GM23338 (cell line): Measurements from ENCODE around the gene RANBP1. TPM values are rescaled to one million over a fixed set of nuclear protein-coding genes. Genes with fewer than 3 reads are reported as not detected.

Experiments
- ATAC-seq: fragments of 200-7000 bp; cut with Tn5 transposase; 3 replicates; pipeline ENCODE4 v1.9.1; 2020
- DNase-seq: peaks from one replicate; pipeline ENCODE4 v3.0.0-alpha.2; 2015; ENCODE audit warnings: low spot score
- H2AFZ ChIP-seq: fragments of 200-600 bp; sonication (generic); 2 replicates; pipeline ENCODE4 v1.8.0; 2016; ENCODE audit warnings: antibody characterized with exemption, mild to moderate bottlenecking, moderate library complexity
- H3F3A ChIP-seq: fragments of 200-600 bp; sonication (generic); replicated peaks from 2 replicates; pipeline ENCODE4 v1.8.0; 2017; ENCODE audit warnings: antibody characterized with exemption, mixed run types, low read depth
- H3K27ac ChIP-seq: fragments of 200-600 bp; sonication (generic); 2 replicates; pipeline ENCODE4 v1.6.1; 2016; ENCODE audit warnings: low read depth
- H3K27me3 ChIP-seq: fragments of 200-600 bp; sonication (generic); 2 replicates; pipeline ENCODE4 v1.8.0; 2016; ENCODE audit warnings: mild to moderate bottlenecking, mixed run types, moderate library complexity; ENCODE audit not compliant: insufficient read depth
- H3K36me3 ChIP-seq: fragments of 200-600 bp; sonication (generic); 2 replicates; pipeline ENCODE4 v1.8.0; 2016; ENCODE audit warnings: mild to moderate bottlenecking; ENCODE audit not compliant: insufficient read depth
- H3K4me1 ChIP-seq: fragments of 200-600 bp; sonication (generic); 2 replicates; pipeline ENCODE4 v1.8.0; 2016; ENCODE audit warnings: mild to moderate bottlenecking, moderate library complexity; ENCODE audit not compliant: insufficient read depth
- H3K4me2 ChIP-seq: fragments of 200-600 bp; sonication (generic); 2 replicates; pipeline ENCODE4 v1.7.1; 2017; ENCODE audit warnings: mixed run types
- H3K4me3 ChIP-seq: fragments of 200-600 bp; sonication (generic); 2 replicates; pipeline ENCODE4 v1.6.1; 2016; ENCODE audit warnings: mixed run types
- H3K79me2 ChIP-seq: fragments of 200-600 bp; sonication (generic); replicated peaks from 2 replicates; pipeline ENCODE4 v1.8.0; 2017; ENCODE audit warnings: mild to moderate bottlenecking; ENCODE audit not compliant: insufficient read depth
- H3K9me2 ChIP-seq: fragments of 200-600 bp; sonication (generic); 2 replicates; pipeline ENCODE4 v1.8.0; 2017; ENCODE audit not compliant: insufficient read depth
- H4K20me1 ChIP-seq: fragments of 200-600 bp; sonication (generic); replicated peaks from 2 replicates; pipeline ENCODE4 v1.8.0; 2017; ENCODE audit warnings: mild to moderate bottlenecking; ENCODE audit not compliant: insufficient read depth
- H3K27ac Mint-ChIP-seq: 2 replicates; pipeline ENCODE4 v1.8.0; 2020; ENCODE audit warnings: inconsistent platforms, mild to moderate bottlenecking, moderate library complexity, mixed read lengths
- H3K27me3 Mint-ChIP-seq: 3 replicates; pipeline ENCODE4 v1.8.0; 2022; ENCODE audit warnings: low read depth, mild to moderate bottlenecking, moderate library complexity, mixed read lengths, inconsistent platforms; ENCODE audit not compliant: insufficient read depth, poor library complexity
- H3K36me3 Mint-ChIP-seq: 3 replicates; pipeline ENCODE4 v1.8.0; 2021; ENCODE audit warnings: low read depth, mild to moderate bottlenecking, inconsistent platforms, moderate library complexity, mixed read lengths
- H3K4me1 Mint-ChIP-seq: 3 replicates; pipeline ENCODE4 v1.8.0; 2020; ENCODE audit warnings: mild to moderate bottlenecking, inconsistent platforms, mixed read lengths
- H3K4me3 Mint-ChIP-seq: 3 replicates; pipeline ENCODE4 v1.8.0; 2021; ENCODE audit warnings: moderate library complexity, mild to moderate bottlenecking, inconsistent platforms, mixed read lengths
- H3K9me3 Mint-ChIP-seq: 3 replicates; pipeline ENCODE4 v1.8.0; 2020; ENCODE audit warnings: moderate library complexity, mild to moderate bottlenecking, inconsistent platforms, mixed read lengths
- CREB1 ChIP-seq: fragments of 250-450 bp; sonication (Bioruptor Pico); IDR thresholded peaks from 2 replicates; pipeline ENCODE4 v1.5.0; 2020; ENCODE audit warnings: low read depth, mild to moderate bottlenecking, moderate library complexity
- EZH2 ChIP-seq: fragments of 200-600 bp; sonication (generic); IDR thresholded peaks from one replicate; pipeline ENCODE4 v1.8.0; 2017; ENCODE audit warnings: antibody characterized with exemption, mild to moderate bottlenecking, low read depth; ENCODE audit not compliant: unreplicated experiment
- EZH2phosphoT487 ChIP-seq: fragments of 200-600 bp; sonication (generic); IDR thresholded peaks from one replicate; pipeline ENCODE4 v1.8.1; 2018; ENCODE audit warnings: antibody characterized with exemption; ENCODE audit not compliant: unreplicated experiment
- JUNB ChIP-seq: IDR thresholded peaks from one replicate; pipeline ENCODE4 v1.6.1; 2016; ENCODE audit warnings: antibody characterized with exemption; ENCODE audit not compliant: unreplicated experiment
- NANOG ChIP-seq: IDR thresholded peaks from 2 replicates; pipeline ENCODE4 v1.6.1; 2016; ENCODE audit warnings: antibody characterized with exemption, borderline replicate concordance
- POLR2AphosphoS5 ChIP-seq: IDR thresholded peaks from 2 replicates; pipeline ENCODE4 v1.6.1; 2016; ENCODE audit warnings: antibody characterized with exemption, low read depth
- STAT1 ChIP-seq: IDR thresholded peaks from one replicate; pipeline ENCODE4 v1.6.1; 2016; ENCODE audit warnings: antibody characterized with exemption; ENCODE audit not compliant: unreplicated experiment
- ZNF114 ChIP-seq: fragments of 250-450 bp; sonication (Bioruptor Pico); IDR thresholded peaks from 2 replicates; pipeline ENCODE4 v1.5.0; 2020; ENCODE audit warnings: mild to moderate bottlenecking, moderate library complexity
- ZNF331 ChIP-seq: fragments of 250-450 bp; sonication (Bioruptor Pico); IDR thresholded peaks from 2 replicates; pipeline ENCODE4 v1.5.0; 2020; ENCODE audit warnings: low read depth, mild to moderate bottlenecking, moderate library complexity
- polyA plus RNA-seq: library from polyadenylated mRNA; unstranded; fragments of >200 nt; fragmentation: Nextera tagmentation; extraction: Ambion mirVana; gene quantifications from 2 replicates; pipeline ENCODE4 v1.2.1, GENCODE V29; 2016
- total RNA-seq: library from RNA; depleted of rRNA; stranded (reverse); fragments of >200 nt; shearing (Covaris generic); gene quantifications from 2 replicates; pipeline ENCODE4 v1.2.3, GENCODE V29; 2014
- TF ChIP-seq, protein P1 (sequence below): IDR thresholded peaks from 2 replicates; pipeline ENCODE4 v1.6.1; 2016; ENCODE audit warnings: antibody characterized with exemption
- TF ChIP-seq, protein P2 (sequence below): IDR thresholded peaks from one replicate; pipeline ENCODE4 v1.6.1; 2018; ENCODE audit warnings: antibody characterized with exemption; ENCODE audit not compliant: unreplicated experiment

Gene RANBP1
- total and polyA plus RNA-seq, 2 experiments from 2014 or later, result 1,014 to 1,206 TPM

DNA sequence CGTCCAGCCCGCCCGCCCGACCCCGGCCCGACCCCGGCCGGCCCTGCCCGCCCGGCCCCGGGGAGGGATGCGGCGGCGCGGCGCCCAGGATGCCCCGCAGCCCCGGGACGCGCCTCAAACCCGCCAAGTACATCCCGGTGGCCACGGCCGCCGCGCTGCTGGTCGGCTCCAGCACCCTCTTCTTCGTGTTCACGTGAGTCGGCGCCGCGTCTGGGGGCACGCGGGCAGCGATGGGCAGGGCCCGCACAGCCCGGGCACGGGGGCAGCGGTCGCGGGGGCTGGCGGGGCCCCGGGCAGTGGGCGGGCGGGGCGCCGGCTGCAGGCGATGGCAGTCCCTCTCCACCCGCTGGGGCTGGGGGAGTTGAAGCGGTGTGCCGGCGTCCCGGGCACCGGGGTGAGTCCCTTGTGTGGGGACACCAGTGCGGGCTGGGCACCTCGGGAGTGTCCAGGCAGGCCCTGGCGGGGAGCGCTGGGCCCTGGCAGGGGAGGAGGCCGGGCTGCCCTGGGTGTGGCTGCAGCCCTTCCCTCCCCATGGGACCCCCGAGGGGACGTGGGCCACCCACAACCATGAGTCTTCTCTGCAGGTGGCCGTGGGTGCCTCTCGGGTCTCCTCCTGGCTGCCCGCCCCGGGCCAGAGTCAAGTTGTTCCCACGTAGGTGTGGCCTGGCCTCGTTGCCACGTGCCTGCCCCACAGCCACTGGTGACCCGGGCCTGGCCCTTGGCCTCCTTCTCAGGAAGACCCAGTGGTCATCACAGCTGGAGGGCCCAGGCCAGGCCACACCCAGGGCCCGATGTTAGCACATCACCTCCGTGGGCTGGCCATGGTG is 16.2 kb downstream of the RANBP1 start:
- H3K79me2 ChIP-seq, result peaks cover 35% of the 10 kb centered on the region
- H3F3A ChIP-seq, result peaks cover 31% of the 10 kb centered on the region
- H3K36me3 ChIP-seq, result peaks cover 4% of the 10 kb centered on the region; the same call in 1 of the 2 replicates
- Mint-ChIP-seq H3K9me3 (no peaks in the 10 kb centered on the region), H3K36me3 (peaks cover 15% of the 10 kb centered on the region), H3K27me3 (peaks cover 15% of the 10 kb centered on the region), H3K27ac (no peak overlapping the region), H3K4me3 (peak overlapping the region; percentile 66), H3K4me1 (peaks cover 2% of the 10 kb centered on the region; the same call in 1 of the 3 replicates)
- ATAC-seq (no peak), DNase-seq (no peak)
- no peaks in the 10 kb centered on the region for H3K9me2 ChIP-seq
- H2AFZ ChIP-seq, result no peak overlapping the region
- no peak for TF ChIP-seq ZNF331 (CRISPR knock-in tag)
- TF ChIP-seq POLR2AphosphoS5, result no peak
- TF ChIP-seq, protein P1, sequence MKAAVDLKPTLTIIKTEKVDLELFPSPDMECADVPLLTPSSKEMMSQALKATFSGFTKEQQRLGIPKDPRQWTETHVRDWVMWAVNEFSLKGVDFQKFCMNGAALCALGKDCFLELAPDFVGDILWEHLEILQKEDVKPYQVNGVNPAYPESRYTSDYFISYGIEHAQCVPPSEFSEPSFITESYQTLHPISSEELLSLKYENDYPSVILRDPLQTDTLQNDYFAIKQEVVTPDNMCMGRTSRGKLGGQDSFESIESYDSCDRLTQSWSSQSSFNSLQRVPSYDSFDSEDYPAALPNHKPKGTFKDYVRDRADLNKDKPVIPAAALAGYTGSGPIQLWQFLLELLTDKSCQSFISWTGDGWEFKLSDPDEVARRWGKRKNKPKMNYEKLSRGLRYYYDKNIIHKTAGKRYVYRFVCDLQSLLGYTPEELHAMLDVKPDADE, result no peak
- no peak for TF ChIP-seq STAT1
- TF ChIP-seq, protein P2, sequence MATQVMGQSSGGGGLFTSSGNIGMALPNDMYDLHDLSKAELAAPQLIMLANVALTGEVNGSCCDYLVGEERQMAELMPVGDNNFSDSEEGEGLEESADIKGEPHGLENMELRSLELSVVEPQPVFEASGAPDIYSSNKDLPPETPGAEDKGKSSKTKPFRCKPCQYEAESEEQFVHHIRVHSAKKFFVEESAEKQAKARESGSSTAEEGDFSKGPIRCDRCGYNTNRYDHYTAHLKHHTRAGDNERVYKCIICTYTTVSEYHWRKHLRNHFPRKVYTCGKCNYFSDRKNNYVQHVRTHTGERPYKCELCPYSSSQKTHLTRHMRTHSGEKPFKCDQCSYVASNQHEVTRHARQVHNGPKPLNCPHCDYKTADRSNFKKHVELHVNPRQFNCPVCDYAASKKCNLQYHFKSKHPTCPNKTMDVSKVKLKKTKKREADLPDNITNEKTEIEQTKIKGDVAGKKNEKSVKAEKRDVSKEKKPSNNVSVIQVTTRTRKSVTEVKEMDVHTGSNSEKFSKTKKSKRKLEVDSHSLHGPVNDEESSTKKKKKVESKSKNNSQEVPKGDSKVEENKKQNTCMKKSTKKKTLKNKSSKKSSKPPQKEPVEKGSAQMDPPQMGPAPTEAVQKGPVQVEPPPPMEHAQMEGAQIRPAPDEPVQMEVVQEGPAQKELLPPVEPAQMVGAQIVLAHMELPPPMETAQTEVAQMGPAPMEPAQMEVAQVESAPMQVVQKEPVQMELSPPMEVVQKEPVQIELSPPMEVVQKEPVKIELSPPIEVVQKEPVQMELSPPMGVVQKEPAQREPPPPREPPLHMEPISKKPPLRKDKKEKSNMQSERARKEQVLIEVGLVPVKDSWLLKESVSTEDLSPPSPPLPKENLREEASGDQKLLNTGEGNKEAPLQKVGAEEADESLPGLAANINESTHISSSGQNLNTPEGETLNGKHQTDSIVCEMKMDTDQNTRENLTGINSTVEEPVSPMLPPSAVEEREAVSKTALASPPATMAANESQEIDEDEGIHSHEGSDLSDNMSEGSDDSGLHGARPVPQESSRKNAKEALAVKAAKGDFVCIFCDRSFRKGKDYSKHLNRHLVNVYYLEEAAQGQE, result no peak
- TF ChIP-seq CREB1 (CRISPR knock-in tag), result no peak
- TF ChIP-seq EZH2, result no peak
- TF ChIP-seq ZNF114 (CRISPR knock-in tag), result no peak
- no peak for TF ChIP-seq JUNB
- TF ChIP-seq NANOG, result no peak
- H4K20me1 ChIP-seq, result no peaks in the 10 kb centered on the region; the same call in 1 of the 2 replicates
- no peaks in the 10 kb centered on the region for H3K27me3 ChIP-seq
- peak overlapping the region; percentile 81 for H3K4me2 ChIP-seq
- no peak overlapping the region for H3K27ac ChIP-seq
- peak overlapping the region; percentile 65 for H3K4me3 ChIP-seq
- no peaks in the 10 kb centered on the region; the same call in 1 of the 2 replicates for H3K4me1 ChIP-seq

DNA sequence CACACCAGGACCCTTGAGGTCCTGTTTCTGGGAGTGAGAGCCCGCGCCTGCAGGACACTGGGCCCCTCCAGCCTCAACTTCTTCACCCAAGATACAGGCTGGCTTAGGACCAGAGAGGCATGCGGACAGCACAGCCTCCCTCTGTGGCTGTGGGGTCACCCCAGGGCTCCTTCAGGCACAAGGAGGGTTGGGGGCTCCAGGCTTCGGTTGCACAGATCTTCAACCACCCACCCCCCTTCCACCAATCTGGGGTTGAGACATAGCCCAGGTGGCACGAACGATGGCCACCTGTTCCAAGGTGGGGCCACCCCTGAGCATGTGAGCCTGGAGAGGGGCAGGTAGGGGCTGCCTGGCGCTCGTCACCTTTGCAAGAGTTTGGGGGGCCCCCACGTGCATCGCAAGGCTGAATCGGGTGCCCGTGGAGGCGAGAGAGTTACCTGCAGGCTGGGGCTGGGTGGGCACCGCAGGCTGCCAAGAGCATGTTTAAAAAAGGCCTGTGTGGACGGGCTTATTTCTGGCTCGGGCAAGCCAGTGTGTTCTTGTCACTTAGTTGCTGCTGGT is 16.9 kb downstream of the RANBP1 start:
- no peak overlapping the region for H2AFZ ChIP-seq
- H3K27me3 ChIP-seq, result no peaks in the 10 kb centered on the region
- H4K20me1 ChIP-seq, result no peaks in the 10 kb centered on the region; the same call in 1 of the 2 replicates
- peaks cover 25% of the 10 kb centered on the region for H3F3A ChIP-seq
- peaks cover 35% of the 10 kb centered on the region for H3K79me2 ChIP-seq
- H3K27me3 Mint-ChIP-seq, result peaks cover 15% of the 10 kb centered on the region
- H3K36me3 Mint-ChIP-seq, result peaks cover 8% of the 10 kb centered on the region
- H3K27ac ChIP-seq, result no peak overlapping the region
- peak overlapping the region; percentile 81 for H3K4me2 ChIP-seq
- DNase-seq (no peak), ATAC-seq (no peak)
- peaks cover 2% of the 10 kb centered on the region; the same call in 1 of the 3 replicates for H3K4me1 Mint-ChIP-seq
- no peaks in the 10 kb centered on the region for H3K9me2 ChIP-seq
- H3K36me3 ChIP-seq, result no peaks in the 10 kb centered on the region
- H3K9me3 Mint-ChIP-seq, result no peaks in the 10 kb centered on the region
- H3K4me3 ChIP-seq, result peak overlapping the region; percentile 65
- peak overlapping the region; percentile 66 for H3K4me3 Mint-ChIP-seq
- no peaks in the 10 kb centered on the region; the same call in 1 of the 2 replicates for H3K4me1 ChIP-seq
- H3K27ac Mint-ChIP-seq, result no peak overlapping the region
- TF ChIP-seq STAT1 (no peak), EZH2phosphoT487 (no peak), ZNF114 (CRISPR knock-in tag) (no peak)
